AG08395 (cell line): ENCODE measurements around the gene TRIM72.
"Not testable (repeated sequence)": the region's sequence is repeated elsewhere in the genome, so short reads cannot be mapped to it uniquely, and the experiment has no call there.

Source experiments
- DNase-seq: peaks from one replicate; pipeline ENCODE4 v3.0.0; 2012; ENCODE audit warnings: mixed read lengths, low spot score

TRIM72 gene

GRCh38 chr16:31215287-31216162, 1.6 kb downstream of the TRIM72 start:
- DNase-seq = peak; percentile 83

- no peak for DNase-seq
These were observed 2.7 kb downstream of the TRIM72 start, which contains the start of gene PYDC1 for GRCh38 chr16:31216422-31217135. Gene PYDC1 (minus strand): TSS chr16:31217135. CDS start chr16:31217028, 107 bp downstream.

GRCh38 chr16:31217136-31217530, 3.2 kb downstream of the TRIM72 start:
- DNase-seq = no peak

GRCh38 chr16:31219154-31219741, 5.3 kb downstream of the TRIM72 start:
- DNase-seq = no peak

- DNase-seq = no peak
These were observed 7.6 kb downstream of the TRIM72 start for GRCh38 chr16:31221357-31222160.

GRCh38 chr16:31223044-31223443, 9.1 kb downstream of the TRIM72 start:
- DNase-seq = no peak

GRCh38 chr16:31224092-31224955, 10.4 kb downstream of the TRIM72 start:
- DNase-seq = no peak

GRCh38 chr16:31225193-31225592, 11.3 kb downstream of the TRIM72 start:
- no peak for DNase-seq

- DNase-seq = no peak
These were observed 14.3 kb downstream of the TRIM72 start for GRCh38 chr16:31228206-31228605.

GRCh38 chr16:31229501-31229900, 15.6 kb downstream of the TRIM72 start:
- no peak for DNase-seq

- no peak for DNase-seq
These were observed 24.1 kb downstream of the TRIM72 start for GRCh38 chr16:31238041-31238440.

- no peak for DNase-seq
These were observed 28.3 kb downstream of the TRIM72 start for GRCh38 chr16:31242206-31242605.

GRCh38 chr16:31243734-31244670, 30.1 kb downstream of the TRIM72 start:
- DNase-seq = no peak

GRCh38 chr16:31245598-31245997, 31.7 kb downstream of the TRIM72 start:
- not testable (repeated sequence) for DNase-seq

GRCh38 chr16:31246296-31246695, 32.4 kb downstream of the TRIM72 start:
- DNase-seq = no peak

GRCh38 chr16:31248344-31248743, 34.4 kb downstream of the TRIM72 start:
- no peak for DNase-seq

- no peak for DNase-seq
These were observed 37.0 kb downstream of the TRIM72 start for GRCh38 chr16:31250782-31251384.

- DNase-seq = no peak
These were observed 37.5 kb downstream of the TRIM72 start for GRCh38 chr16:31251435-31251834.

GRCh38 chr16:31253642-31254045, 39.7 kb downstream of the TRIM72 start:
- DNase-seq = no peak
